ENCODE data around the gene GIPC2.

GRCh38 chr1:78078358-78078757 lies 32.6 kb downstream of the GIPC2 start:
- TF ChIP-seq CTCF (IDR thresholded peaks at IDR 0.05) = no peak
- TF ChIP-seq POLR2A (IDR thresholded peaks at IDR 0.05) = no peak

Data from lower leg skin (tissue), 3 donors.